Hematopoietic multipotent progenitor cell treated with erythropoietin and hydrocortisone succinate and interleukin-3 and kit ligand, for 8 days (in vitro differentiated cells): Measurements from ENCODE around the gene TSPYL1.
"Not testable (repeated sequence)": the region's sequence is repeated elsewhere in the genome, so short reads cannot be mapped to it uniquely, and the experiment has no call there.

ENCODE experiments used
- DNase-seq: peaks from one replicate; pipeline ENCODE4 v3.0.0-alpha.2; 2015

Gene TSPYL1

GRCh38 chr6:116292553-116292952 lies 12.8 kb upstream of the TSPYL1 start:
- DNase-seq = no peak

DNA sequence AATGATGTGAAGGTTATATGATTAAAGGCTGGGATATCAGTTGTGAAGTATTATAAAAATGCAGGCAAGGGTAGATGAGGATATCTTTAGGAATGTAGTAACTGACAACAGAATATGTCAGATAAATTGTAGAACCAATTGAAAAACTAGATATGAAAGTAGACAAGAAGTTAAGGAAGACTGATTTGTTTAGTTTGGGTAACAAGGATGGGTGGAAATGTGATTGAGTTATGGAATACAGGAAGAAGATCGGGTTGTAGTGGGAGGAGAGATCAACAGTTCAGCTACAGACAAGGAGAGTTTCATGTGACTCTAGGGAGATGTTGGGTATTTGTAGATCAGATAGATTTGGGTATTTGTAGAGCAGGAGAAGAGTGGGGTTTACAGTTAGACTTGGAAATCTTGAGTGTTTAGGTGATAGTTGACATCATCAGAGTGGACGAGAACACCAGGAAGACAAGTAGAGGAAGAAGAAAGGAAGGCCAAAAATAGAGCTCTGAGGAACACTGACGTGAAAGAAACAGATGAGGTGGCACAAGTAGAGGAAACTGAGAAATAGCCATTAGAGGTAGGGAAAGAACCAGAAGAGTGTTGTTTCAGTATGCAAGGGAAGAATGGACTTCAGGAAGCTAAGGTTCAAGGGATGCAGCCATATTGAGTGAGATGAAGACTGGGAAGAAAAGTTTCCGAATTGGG lies 12.1 kb upstream of the TSPYL1 start:
- no peak for DNase-seq

DNA sequence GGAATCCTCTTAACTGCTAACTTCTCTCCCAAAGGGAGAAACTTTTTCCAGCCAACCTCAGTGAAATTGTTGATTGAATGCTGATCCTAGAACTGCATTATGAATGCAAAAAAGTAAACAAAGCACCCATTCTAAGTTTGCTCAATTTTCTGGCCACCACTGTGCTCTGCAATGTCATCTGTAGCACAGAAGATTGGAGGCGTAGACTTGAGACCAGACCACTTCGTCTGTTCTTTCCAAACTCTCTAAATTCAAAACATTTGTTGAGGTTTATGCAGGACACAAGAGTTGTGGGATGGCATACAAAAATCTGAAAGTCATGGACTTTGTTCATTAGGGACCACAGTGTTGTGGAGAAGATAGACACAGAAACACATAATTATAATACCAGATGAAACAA lies 11.1 kb upstream of the TSPYL1 start:
- no peak for DNase-seq

GRCh38 chr6:116289876-116290275 lies 10.1 kb upstream of the TSPYL1 start:
- no peak for DNase-seq

DNA sequence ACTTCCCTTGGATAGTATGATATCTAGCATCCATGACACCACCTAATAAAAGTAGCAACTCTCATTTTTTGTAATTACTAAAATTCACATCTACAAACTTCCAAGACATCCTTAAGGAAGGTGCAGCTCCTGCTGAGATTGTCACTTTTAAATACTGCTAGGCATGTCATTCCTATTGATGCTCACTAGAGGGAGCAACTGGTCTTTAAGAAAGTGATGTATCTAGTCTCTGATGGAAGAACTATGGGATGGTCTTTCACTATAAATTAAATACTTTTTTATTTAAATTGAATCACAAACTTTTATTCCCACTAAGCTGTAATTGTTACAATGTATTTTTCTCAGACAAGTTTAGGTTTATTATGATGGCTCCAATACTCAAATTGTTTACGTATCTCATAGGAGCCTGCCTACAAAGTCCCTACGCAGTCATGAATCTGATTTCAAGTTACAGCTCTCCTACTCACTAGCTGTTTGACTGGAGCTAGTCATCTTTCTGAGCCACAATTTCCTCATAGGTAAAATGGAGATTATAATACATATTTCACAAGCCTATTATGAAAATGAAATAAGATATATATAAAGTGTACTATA lies 8.1 kb upstream of the TSPYL1 start:
- peak; percentile 61 for DNase-seq

DNA sequence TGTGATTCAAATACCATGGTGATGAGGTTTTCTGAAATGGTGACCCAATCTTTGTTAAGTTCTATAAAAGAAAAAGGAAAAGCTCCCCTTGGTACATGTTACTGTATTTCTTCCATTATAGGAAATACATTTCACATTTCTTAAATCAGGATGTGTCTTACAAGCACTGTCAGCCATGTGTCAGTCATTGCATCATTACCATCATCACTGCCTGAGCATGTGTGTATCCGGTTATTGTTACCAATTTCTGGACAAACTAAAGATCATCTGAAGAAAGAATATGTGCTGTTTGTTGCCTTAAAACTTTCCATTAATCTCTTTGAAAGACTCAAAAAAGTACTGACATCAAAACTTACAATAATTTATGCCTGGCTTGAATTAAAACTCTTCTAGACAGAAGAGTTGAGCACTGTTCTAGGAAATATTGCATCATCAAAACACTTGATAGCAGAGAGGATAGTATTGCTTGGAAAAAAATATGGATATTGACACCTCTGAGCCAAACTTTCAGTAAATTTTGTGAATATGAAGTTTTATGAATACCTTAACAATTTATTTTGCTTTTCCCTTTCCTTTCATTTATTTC lies 7.1 kb upstream of the TSPYL1 start:
- DNase-seq = no peak

DNA sequence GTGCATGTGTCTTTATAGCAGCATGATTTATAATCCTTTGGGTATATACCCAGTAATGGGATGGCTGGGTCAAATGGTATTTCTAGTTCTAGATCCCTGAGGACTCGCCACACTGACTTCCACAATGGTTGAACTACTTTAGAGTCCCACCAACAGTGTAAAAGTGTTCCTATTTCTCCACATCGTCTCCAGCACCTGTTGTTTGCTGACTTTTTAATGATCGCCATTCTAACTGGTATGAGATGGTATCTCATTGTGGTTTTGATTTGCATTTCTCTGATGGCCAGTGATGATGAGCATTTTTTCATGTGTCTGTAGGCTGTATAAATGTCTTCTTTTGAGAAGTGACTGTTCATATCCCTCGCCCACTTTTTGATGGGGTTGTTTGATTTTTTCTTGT lies 5.3 kb upstream of the TSPYL1 start:
- not testable (repeated sequence) for DNase-seq

DNA sequence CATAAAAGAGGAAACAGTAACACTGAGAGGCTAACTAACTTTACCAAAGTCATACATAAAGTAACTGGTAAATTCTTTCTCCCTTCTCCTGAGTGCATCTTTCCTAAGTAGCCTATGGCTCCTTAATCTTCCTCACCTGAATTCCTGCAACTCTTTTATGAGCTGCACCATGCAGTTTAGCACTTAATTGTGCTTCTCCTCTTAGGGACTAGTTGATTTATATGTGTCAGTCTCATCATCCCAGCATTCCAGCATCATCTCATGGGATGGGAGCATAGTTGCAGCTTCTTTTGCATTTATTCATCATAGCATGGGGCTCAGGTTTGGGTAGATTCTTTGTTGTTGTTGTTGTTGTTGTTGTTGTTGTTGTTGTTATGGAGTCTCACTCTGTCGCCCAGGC lies 3.5 kb upstream of the TSPYL1 start:
- DNase-seq = no peak

DNA sequence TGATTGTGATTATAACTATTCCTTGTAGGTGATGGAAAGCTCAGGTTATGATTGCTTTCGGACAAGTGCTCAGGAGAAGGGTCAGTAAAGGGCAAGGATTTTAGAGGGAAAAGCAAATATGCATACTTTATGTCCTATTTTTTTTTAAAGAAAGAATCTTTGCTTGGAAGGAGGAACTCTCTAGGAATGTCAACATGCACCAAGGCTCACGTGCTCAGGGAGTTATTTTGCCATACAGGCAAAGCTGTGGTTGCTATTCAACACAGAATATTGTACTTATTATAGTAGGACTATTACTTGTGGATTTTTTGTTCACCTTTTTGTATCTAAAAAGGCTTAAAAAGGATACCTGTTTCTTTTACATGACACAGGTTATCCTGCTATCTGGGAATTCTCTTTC lies 3.0 kb upstream of the TSPYL1 start:
- no peak for DNase-seq

DNA sequence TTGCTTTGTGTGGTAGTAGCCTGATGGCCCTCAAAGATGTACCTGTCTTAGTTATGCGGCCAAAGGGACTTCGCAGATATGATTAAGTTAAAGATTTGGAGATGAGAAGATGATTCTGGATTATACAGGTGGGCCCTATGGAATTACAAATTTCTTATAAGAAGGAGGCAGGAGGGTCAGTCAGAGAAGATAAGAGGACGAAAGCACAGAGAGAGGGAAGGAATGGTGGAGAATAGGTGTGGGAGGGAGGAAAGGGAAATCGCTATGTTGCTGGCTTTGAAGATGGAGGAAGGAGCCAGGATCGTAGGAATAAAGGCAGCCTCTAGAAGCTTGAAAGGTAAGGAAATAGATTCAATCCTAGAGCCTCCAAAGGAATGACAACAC lies 1.2 kb upstream of the TSPYL1 start:
- DNase-seq = no peak

DNA sequence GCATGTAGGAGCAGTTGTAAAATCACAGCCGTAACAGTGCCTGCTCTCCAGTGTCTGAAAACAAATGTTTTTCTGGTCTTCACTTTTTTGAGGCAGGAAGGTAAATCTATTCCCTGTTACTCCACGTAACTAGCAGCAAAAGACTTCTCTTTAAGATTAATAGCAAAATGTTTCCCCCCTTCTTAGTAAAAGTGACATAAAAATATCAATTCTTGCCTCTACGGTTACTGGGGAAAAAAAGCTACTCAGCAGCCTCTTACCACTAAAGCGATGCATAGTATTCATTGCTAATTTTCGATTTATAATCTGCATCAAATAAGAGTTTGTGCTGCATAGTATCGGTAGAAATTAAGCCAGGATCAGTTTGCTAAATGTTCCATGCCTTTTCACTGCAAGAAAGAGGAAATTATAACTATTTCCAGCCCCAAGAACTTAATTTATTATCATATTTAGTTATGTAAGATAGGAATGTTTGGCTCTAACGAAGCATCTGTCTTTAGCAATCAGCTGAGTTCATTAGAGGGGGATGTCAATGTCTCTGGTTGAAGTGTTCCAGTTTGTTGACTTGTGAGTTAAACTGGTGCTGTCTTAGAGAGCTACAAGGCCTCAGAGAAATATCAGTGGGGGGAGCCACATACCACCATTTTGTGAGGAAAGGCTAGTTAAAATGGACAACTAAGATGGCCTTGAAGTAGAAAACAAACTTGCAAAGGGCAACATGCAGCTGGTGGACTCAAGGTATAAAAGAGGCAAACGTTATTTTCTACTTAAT lies 617 bp upstream of the TSPYL1 start:
- peak; percentile 61 for DNase-seq

- DNase-seq = peak; percentile 28
These were observed 887 bp downstream of the TSPYL1 start for GRCh38 chr6:116278854-116279231.

GRCh38 chr6:116278481-116278829 lies 1.3 kb downstream of the TSPYL1 start:
- DNase-seq = no peak

- no peak for DNase-seq
These were observed 2.6 kb downstream of the TSPYL1 start for GRCh38 chr6:116277124-116277523.

- DNase-seq = no peak
These were observed 8.5 kb downstream of the TSPYL1 start for GRCh38 chr6:116271149-116271708.

DNA sequence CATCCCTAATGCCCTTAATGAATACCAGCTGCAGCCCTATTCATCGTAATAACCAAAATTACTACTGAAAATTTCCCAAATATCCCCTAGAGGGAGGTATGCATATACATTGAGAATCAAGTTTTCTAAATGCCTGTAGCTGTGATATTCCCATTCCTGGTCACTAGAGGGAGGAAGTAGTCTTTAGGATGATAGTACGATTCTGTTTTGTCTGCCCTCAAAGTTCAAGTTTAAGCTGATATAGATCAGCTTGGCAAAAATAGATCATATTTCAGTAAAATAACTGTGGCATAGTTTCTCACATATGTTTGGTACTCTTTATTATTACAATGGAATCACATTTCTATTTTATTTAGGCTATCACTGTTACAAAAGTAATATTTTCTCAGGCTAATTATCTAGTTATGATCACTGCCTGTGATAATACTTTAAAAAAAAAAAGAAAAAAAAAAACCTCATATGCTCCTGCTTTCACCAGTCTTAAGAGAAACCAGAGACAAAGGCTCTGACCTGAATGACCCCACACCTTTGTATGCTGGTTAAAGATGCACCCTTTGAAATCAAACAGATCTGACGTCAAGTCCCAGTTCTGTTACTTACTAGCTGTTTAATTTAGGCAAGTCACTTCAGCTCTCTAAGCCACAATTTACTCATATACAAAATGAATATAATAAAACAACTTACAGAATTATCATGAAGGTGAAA lies 11.0 kb downstream of the TSPYL1 start:
- DNase-seq = peak; percentile 91

- DNase-seq = no peak
These were observed 11.7 kb downstream of the TSPYL1 start for GRCh38 chr6:116267836-116268588.

DNA sequence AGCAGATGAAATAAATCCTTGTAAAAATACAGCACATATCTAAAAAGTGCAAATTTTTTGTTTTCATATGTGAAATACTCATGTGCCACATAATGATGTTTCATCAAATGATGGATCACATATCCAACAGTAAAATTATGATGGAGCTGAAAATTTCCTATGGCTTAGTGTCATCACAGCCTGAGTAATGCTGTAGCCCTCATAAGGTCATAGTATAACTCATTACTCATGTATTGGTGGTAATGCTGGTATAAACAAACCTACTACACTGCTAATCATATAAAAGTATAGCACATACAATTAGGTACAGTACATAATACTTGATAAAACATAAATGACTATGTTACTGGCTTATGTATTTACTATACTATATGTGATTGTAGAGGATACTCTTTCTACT lies 12.9 kb downstream of the TSPYL1 start:
- DNase-seq = no peak

DNA sequence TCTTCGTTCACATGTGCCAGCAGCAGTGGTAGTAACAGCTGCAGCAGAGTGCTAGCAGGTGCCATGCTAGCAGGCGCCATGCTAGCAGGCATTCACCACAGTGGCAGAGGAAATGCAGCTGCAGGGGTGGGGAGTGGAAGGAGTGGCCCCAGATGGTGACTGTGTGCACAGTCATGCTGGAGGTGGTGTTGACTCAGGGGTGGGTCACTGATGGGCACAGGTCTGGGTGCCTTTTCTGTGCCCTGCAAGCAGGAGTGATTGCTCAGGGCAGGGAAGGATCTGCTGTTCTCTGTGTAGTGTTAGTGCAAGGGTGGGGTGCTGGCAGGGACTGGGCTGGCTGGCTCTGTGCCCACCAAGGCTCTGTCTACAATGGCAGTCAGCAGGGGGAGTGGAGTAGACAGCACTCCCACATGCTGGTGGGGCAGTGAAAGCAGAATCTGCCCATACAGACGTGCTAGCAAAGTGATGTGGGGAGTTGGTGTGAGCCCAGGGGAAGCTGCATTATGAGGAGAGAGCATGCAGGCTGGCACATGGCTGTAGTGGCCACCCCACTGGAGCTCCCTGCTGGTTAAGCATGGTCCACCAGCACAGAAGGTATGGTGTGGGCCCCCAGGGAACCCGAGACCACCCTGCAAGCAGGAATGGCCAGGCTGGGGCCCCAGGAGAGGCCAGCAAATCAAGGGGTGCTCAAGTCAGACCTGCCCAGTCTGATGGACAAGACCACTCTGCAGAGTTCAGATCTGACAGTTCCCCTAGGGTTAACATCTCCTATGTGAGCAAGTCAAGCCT lies 14.5 kb downstream of the TSPYL1 start:
- DNase-seq = peak; percentile 66

DNA sequence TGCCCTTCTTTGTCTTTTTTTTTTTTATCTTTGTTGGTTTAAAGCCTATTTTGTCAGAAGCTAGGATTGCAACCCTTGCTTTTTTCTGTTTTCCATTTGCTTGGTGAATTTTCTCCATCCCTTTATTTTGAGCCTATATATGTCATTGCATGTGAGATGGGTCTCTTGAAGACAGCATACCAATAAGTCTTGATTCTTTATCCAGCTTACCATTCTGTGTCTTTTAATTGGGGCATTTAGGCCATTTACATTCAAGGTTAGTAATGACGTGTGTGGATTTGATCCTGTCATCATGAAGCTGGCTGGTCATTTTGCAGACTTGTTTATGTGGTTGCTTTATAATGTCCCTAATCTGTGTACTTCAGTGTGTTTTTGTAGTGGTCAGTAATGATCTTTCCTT lies 16.4 kb downstream of the TSPYL1 start:
- DNase-seq = no peak

- DNase-seq = no peak
These were observed 21.2 kb downstream of the TSPYL1 start for GRCh38 chr6:116258520-116258919.
